OCI-LY3 (cell line): ENCODE measurements around the gene FEM1B.

ENCODE experiments used
- CTCF ChIP-seq: fragments of 200-600, 300-600 bp; sonication (generic); IDR thresholded peaks from 2 replicates; pipeline ENCODE4 v1.5.1; 2014; ENCODE audit warnings: antibody characterized with exemption, low read length, low read depth
- EZH2phosphoT487 ChIP-seq: fragments of 200-600 bp; shearing (Covaris generic); IDR thresholded peaks from 2 replicates; pipeline ENCODE4 v1.6.1; 2018; ENCODE audit warnings: antibody characterized with exemption, mixed run types, low read depth

GRCh38 chr15:68333775-68334470, 56.4 kb downstream of the FEM1B start:
- no peak for TF ChIP-seq CTCF
- TF ChIP-seq EZH2phosphoT487: no peak
